HG03442 (cell line): ENCODE data around the gene STS.
"Not testable (repeated sequence)": the region's sequence is repeated elsewhere in the genome, so short reads cannot be mapped to it uniquely, and the experiment has no call there.

Experiments
- ATAC-seq: cut with Tn5 transposase; IDR thresholded peaks from one replicate; pipeline ENCODE4 v1.9.1; 2021; ENCODE audit warnings: mild to moderate bottlenecking, moderate library complexity; ENCODE audit not compliant: unreplicated experiment

Gene STS

GRCh38 chrX:7178859-7179258 is 31.3 kb downstream of the STS start:
- ATAC-seq, result not testable (repeated sequence)

DNA sequence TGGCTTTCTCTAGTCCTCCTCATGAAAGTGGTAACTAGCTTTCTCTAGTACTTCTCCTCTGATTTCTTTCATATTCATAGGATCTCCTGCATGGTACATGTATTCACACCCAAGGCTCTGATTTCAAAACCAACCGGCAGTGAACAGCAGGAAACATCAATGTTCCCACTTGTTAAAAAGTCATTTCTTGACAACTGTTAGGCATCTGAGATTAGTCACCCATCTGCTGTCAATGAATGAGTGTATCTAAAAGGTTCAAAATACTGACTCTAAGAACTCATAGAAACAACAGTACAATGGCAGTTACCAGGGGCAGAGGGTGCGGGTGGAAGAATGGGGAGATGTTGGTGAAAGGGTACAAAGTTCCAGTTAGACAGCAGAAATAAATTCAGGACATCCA is 31.9 kb downstream of the STS start:
- ATAC-seq, result no peak

DNA sequence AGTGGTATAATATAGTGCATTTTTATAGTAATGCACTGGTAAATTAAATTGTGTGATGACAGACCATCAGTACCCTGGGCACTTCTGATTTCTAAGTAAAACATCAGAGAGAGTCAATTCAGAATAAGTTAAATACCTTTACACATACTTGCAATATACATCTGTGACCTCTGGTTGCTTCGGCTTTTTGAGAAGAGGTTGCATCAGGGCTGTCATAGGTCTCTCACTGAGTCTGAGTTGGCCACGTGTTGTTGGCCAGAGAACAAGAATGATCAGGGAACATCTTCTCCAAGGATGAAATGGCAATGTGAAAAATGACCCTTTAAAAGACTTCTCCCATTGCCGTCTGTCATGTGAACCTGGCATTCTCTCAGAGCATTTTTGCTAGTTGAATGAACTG is 37.3 kb downstream of the STS start:
- no peak for ATAC-seq

GRCh38 chrX:7188672-7189071 is 41.2 kb downstream of the STS start:
- no peak for ATAC-seq

- ATAC-seq, result no peak
Observed at GRCh38 chrX:7190157-7190556, 42.6 kb downstream of the STS start.

DNA sequence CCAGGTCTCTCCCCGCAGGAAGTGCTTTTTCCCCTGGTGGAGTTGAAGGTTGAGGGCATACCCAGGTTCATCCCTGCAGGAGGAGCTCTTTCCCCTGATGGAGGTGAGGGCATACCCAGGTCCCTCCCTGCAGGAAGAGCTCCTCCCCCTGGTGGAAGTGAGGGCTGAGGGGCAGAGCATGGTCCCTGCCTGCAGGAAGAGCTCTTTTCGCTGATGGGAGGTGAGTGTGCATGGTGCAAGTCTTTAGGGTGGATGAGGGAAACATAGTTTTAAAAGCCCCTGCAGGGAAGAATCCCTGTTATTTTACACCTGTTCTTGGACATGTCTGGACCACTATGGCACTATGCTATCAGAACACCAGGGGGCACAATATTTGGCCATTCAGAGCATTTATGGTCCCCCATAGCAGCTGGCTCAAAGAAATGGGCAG is 44.2 kb downstream of the STS start:
- no peak for ATAC-seq

DNA sequence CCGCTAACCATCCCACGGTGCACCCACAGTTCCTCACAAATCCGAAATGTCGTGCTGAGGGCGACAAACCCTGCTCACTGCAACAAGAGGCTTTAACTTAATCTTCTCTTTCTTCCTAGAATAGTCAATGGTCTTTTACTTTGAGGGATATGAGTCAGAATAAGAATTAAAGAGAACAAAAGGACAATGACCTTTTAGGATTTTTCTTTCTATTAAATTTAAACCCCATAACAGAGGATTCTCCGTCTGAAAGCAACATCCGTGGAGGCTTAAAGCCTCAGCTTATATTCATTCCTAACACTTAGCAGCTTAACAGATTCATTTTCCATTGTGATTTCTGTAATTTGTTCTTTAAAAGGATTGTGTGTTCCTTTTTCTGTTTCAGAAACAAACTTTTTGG is 45.4 kb downstream of the STS start:
- no peak for ATAC-seq

DNA sequence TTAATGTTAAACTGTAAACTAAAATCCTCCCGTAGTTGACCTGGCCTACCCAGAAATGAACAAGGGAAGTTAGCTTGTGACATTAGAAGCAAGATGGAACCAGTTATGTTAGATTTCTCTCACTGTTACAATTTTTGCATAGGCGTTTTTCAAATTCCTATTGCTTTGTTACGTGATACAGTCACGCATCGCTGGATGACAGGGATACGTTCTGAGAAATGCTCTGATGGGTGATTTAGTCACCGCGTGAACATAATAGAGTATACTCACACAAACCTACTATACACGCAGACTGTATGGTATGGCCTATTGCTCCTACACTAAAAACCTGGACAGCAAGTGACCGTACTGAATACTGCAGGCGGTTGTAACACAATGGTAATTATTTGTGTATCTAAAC is 47.1 kb downstream of the STS start:
- ATAC-seq, result no peak
